HepG2 (cell line): Measurements from ENCODE around the gene PTPRD. TPM values are rescaled to one million over a fixed set of nuclear protein-coding genes. Genes with fewer than 3 reads are reported as not detected.

Experiments used
- ATAC-seq: fragments of 200-7000 bp; cut with Tn5 transposase; 3 replicates; pipeline ENCODE4 v1.9.1; 2020; ENCODE audit warnings: mild to moderate bottlenecking, moderate library complexity
- BruUV-seq: library from RNA; stranded (reverse); fragments of 400-500 nt; replicated peaks from 2 replicates; lab custom pipeline; 2021; lab: Mats Ljungman, UMichigan
- CTCF ChIA-PET: fragments of 300-600 bp; formaldehyde crosslinking; extraction: SDS; loops from one replicate; lab custom pipeline; 2021; ENCODE audit warnings: low total read pairs, inconsistent platforms, low intra/inter-chr PET ratio; lab: Yijun Ruan, JAX
- POLR2A ChIA-PET: fragments of 350-600 bp; sonication (Branson Sonifier 250); formaldehyde crosslinking; loops from one replicate; lab custom pipeline; 2020; ENCODE audit warnings: antibody characterized with exemption, inconsistent platforms; lab: Yijun Ruan, JAX
- DNase-seq: peaks from one replicate; pipeline ENCODE4 v3.0.0-alpha.2; 2015; ENCODE audit warnings: low spot score
- FAIRE-seq: peaks from 3 replicates; lab custom pipeline; 2011; peaks lifted over from hg19 to GRCh38; lab: Jason Lieb, UNC
- H2AFZ ChIP-seq: one replicate; pipeline ENCODE4 v1.6.1; 2011; ENCODE audit warnings: low read length, inconsistent platforms
- H3K27ac ChIP-seq: fragments of 300-600 bp; 3 replicates; pipeline ENCODE4 v1.8.0; 2011; ENCODE audit warnings: mixed run types, mild to moderate bottlenecking, mixed read lengths, low read length, inconsistent platforms; ENCODE audit not compliant: insufficient read depth; ENCODE audit errors: extremely low read length
- H3K27me3 ChIP-seq, 2 experiments: fragments of 200-600 bp in 1 of 2; 2 replicates in 1 of 2; 3 replicates in 1 of 2; pipeline versions ENCODE4 v1.6.0 to v1.8.0; 2011; ENCODE audit warnings: low read length in 2 of 2, mild to moderate bottlenecking in 2 of 2, moderate library complexity in 2 of 2, inconsistent platforms in 1 of 2; ENCODE audit not compliant: insufficient read depth in 2 of 2, control insufficient read depth in 1 of 2
- H3K36me3 ChIP-seq, 2 experiments: fragments of 200-600 bp in 1 of 2; replicated peaks in 1 of 2; 2 replicates in 1 of 2; 3 replicates in 1 of 2; pipeline versions ENCODE4 v1.5.1 to v1.8.0; 2011; ENCODE audit warnings: low read length in 2 of 2, inconsistent platforms in 1 of 2; ENCODE audit not compliant: insufficient read depth in 2 of 2, control insufficient read depth in 1 of 2
- H3K4me1 ChIP-seq: 2 replicates; pipeline ENCODE4 v1.5.1; 2012; ENCODE audit warnings: low read length, inconsistent platforms; ENCODE audit not compliant: insufficient read depth
- H3K4me2 ChIP-seq: 2 replicates; pipeline ENCODE4 v1.6.0; 2011; ENCODE audit warnings: low read depth, low read length, inconsistent platforms
- H3K4me3 ChIP-seq, 3 experiments: fragments of 200-600 bp in 1 of 3; sonication (generic), shearing (Covaris generic) in 1 of 3; replicated peaks in 1 of 3; 2 replicates each; pipeline ENCODE4 v1.5.1; 2011 to 2016; ENCODE audit warnings: low read length in 3 of 3, inconsistent platforms in 2 of 3, low read depth in 2 of 3, mild to moderate bottlenecking in 2 of 3, control low read depth in 1 of 3, mixed read lengths in 1 of 3; ENCODE audit not compliant: insufficient read depth in 1 of 3
- H3K79me2 ChIP-seq: one replicate; pipeline ENCODE4 v1.6.1; 2011; ENCODE audit warnings: low read length, inconsistent platforms; ENCODE audit not compliant: insufficient read depth
- H3K9ac ChIP-seq: 2 replicates; pipeline ENCODE4 v1.6.0; 2011; ENCODE audit warnings: mild to moderate bottlenecking, low read depth, low read length, inconsistent platforms; ENCODE audit not compliant: insufficient read depth
- H3K9me3 ChIP-seq: 2 replicates; pipeline ENCODE4 v1.5.1; 2012; ENCODE audit warnings: mild to moderate bottlenecking, low read length
- H4K20me1 ChIP-seq: 2 replicates; pipeline ENCODE4 v1.6.0; 2011; ENCODE audit warnings: inconsistent platforms, mild to moderate bottlenecking, low read length, moderate library complexity; ENCODE audit not compliant: insufficient read depth
- CBX1 ChIP-seq: IDR thresholded peaks from one replicate; pipeline ENCODE4 v1.6.1; 2016; ENCODE audit warnings: antibody characterized with exemption, low read depth
- MIER2 ChIP-seq: IDR thresholded peaks from 2 replicates; pipeline ENCODE4 v1.6.1; 2016; ENCODE audit warnings: missing biosample characterization, missing genetic modification reagents
- MXD4 ChIP-seq: IDR thresholded peaks from 2 replicates; pipeline ENCODE4 v1.6.1; 2016; ENCODE audit warnings: mild to moderate bottlenecking, missing biosample characterization, missing genetic modification reagents
- NCOA5 ChIP-seq: sonication (generic); formaldehyde crosslinking; IDR thresholded peaks from 2 replicates; pipeline ENCODE4 v1.4.0; 2020; ENCODE audit warnings: missing genetic modification reagents
- NFATC3 ChIP-seq: sonication (generic); formaldehyde crosslinking; IDR thresholded peaks from 2 replicates; pipeline ENCODE4 v1.5.1; 2020; ENCODE audit warnings: mild to moderate bottlenecking, missing genetic modification reagents
- PPARG ChIP-seq: conservative IDR thresholded peaks from 2 replicates; pipeline ENCODE4 v1.6.1; 2016; ENCODE audit warnings: missing biosample characterization, missing genetic modification reagents
- RORA ChIP-seq: sonication (generic); formaldehyde crosslinking; IDR thresholded peaks from 2 replicates; pipeline ENCODE4 v1.5.0; 2020; ENCODE audit warnings: mild to moderate bottlenecking, missing genetic modification reagents, moderate library complexity
- SAFB2 ChIP-seq: sonication (generic); formaldehyde crosslinking; IDR thresholded peaks from 2 replicates; pipeline ENCODE4 v1.5.1; 2020; ENCODE audit warnings: missing genetic modification reagents, low read depth, mild to moderate bottlenecking, borderline replicate concordance
- SIX4 ChIP-seq: sonication (generic); formaldehyde crosslinking; IDR thresholded peaks from 2 replicates; pipeline ENCODE4 v1.4.0; 2020; ENCODE audit warnings: missing genetic modification reagents
- SMYD3 ChIP-seq: sonication (generic); formaldehyde crosslinking; IDR thresholded peaks from 2 replicates; pipeline ENCODE4 v1.8.1; 2023; ENCODE audit warnings: mild to moderate bottlenecking, missing genetic modification reagents
- SUZ12 ChIP-seq: fragments of 150-350 bp; IDR thresholded peaks from 2 replicates; pipeline ENCODE4 v1.6.1; 2014; ENCODE audit warnings: low read depth, low read length
- U2AF2 ChIP-seq: fragments of 200-400 bp; formaldehyde crosslinking; IDR thresholded peaks from 2 replicates; pipeline ENCODE4 v1.6.1; 2017; ENCODE audit warnings: low read depth, mild to moderate bottlenecking, low read length
- ZNF451 ChIP-seq: sonication (generic); formaldehyde crosslinking; IDR thresholded peaks from 2 replicates; pipeline ENCODE4 v1.5.0; 2020; ENCODE audit warnings: mild to moderate bottlenecking, missing genetic modification reagents
- ZNF468 ChIP-seq: sonication (generic); formaldehyde crosslinking; IDR thresholded peaks from 2 replicates; pipeline ENCODE4 v1.8.0; 2022; ENCODE audit warnings: mild to moderate bottlenecking, moderate library complexity, missing genetic modification reagents
- ZNF747 ChIP-seq: sonication (generic); formaldehyde crosslinking; IDR thresholded peaks from 2 replicates; pipeline ENCODE4 v1.8.1; 2023; ENCODE audit warnings: missing genetic modification reagents, mild to moderate bottlenecking, borderline replicate concordance
- ZNF75D ChIP-seq: sonication (generic); formaldehyde crosslinking; IDR thresholded peaks from 2 replicates; pipeline ENCODE4 v1.8.1; 2023; ENCODE audit warnings: missing genetic modification reagents, mild to moderate bottlenecking, borderline replicate concordance
- ZNF780A ChIP-seq: sonication (generic); formaldehyde crosslinking; IDR thresholded peaks from 2 replicates; pipeline ENCODE4 v1.8.0; 2022; ENCODE audit warnings: mild to moderate bottlenecking, missing genetic modification reagents, moderate library complexity
- ZSCAN21 ChIP-seq: sonication (generic); formaldehyde crosslinking; IDR thresholded peaks from 2 replicates; pipeline ENCODE4 v1.8.0; 2022; ENCODE audit warnings: mild to moderate bottlenecking, missing genetic modification reagents, moderate library complexity, borderline replicate concordance
- WGBS: methylation state at CpG from one replicate; pipeline ENCODE4 v1.1.6; 2017; ENCODE audit warnings: low lambda C conversion rate; 5-methylcytosine and 5-hydroxymethylcytosine counted together
- in situ Hi-C: cut with HindIII; loops from 2 replicates; pipeline ENCODE4 v1.10.0; 2017; ENCODE audit warnings: low pct_unique_long_range_greater_than_20kb; ENCODE audit not compliant: extremely low pct_ligation_motif_present
- intact Hi-C: fragments of 100-400 bp; cut with micrococcal nuclease; formaldehyde crosslinking; loops from one replicate; pipeline ENCODE4 v1.10.0; 2022; ENCODE audit not compliant: unreplicated experiment
- polyA plus RNA-seq, 8 experiments: library from polyadenylated mRNA; depleted of rRNA in 3 of 8; stranded (reverse) in 7 of 8; unstranded in 1 of 8; fragments of >200 nt; fragmentation: Illumina TruSeq in 4 of 8; extraction: Trizol in 4 of 8; gene quantifications; 2 replicates each; pipeline versions ENCODE4 v1.2.1 to v1.2.3, GENCODE V29; 2011 to 2016; ENCODE audit warnings: low read depth in 4 of 8, missing spikeins in 1 of 8, mixed read lengths in 1 of 8; ENCODE audit not compliant: insufficient read depth in 1 of 8
- total RNA-seq, 5 experiments: library from RNA; depleted of rRNA; stranded (reverse); fragments of >200 nt; fragmentation: Illumina TruSeq; extraction: Trizol; gene quantifications; 2 replicates each; pipeline ENCODE4 v1.2.3, GENCODE V29; 2016; ENCODE audit warnings: low read depth in 1 of 5
- TF ChIP-seq, protein P1 (sequence below): sonication (generic); formaldehyde crosslinking; IDR thresholded peaks from 2 replicates; pipeline ENCODE4 v1.4.0; 2020; ENCODE audit warnings: missing genetic modification reagents, borderline replicate concordance

The PTPRD gene
- total and polyA plus RNA-seq, 2 of the 13 experiments (the other 11 are each of a cell fraction or from before 2014, with no cell fraction given), result 0.05 TPM; not detected in 1

- Histone ChIP-seq H4K20me1 (no peaks in the 10 kb centered on the region), H2AFZ (no peak overlapping the region)
- FAIRE-seq, result no peak
- BruUV-seq, result no TSS peak
- TF ChIP-seq ZNF780A (CRISPR knock-in tag), result no peak
- no peak for TF ChIP-seq ZSCAN21 (CRISPR knock-in tag)
- no peak for TF ChIP-seq MIER2 (CRISPR knock-in tag)
- TF ChIP-seq ZNF451, result no peak
- no peak for TF ChIP-seq ZNF468 (CRISPR knock-in tag)
- TF ChIP-seq ZNF747 (CRISPR knock-in tag), result no peak
- no peak for TF ChIP-seq PPARG (CRISPR knock-in tag)
- no peak for TF ChIP-seq NFATC3 (CRISPR knock-in tag)
- no peak for TF ChIP-seq RORA (CRISPR knock-in tag)
- TF ChIP-seq SUZ12, result no peak
- no peak for TF ChIP-seq SIX4 (CRISPR knock-in tag)
- no peak for TF ChIP-seq U2AF2
- TF ChIP-seq, protein P1, sequence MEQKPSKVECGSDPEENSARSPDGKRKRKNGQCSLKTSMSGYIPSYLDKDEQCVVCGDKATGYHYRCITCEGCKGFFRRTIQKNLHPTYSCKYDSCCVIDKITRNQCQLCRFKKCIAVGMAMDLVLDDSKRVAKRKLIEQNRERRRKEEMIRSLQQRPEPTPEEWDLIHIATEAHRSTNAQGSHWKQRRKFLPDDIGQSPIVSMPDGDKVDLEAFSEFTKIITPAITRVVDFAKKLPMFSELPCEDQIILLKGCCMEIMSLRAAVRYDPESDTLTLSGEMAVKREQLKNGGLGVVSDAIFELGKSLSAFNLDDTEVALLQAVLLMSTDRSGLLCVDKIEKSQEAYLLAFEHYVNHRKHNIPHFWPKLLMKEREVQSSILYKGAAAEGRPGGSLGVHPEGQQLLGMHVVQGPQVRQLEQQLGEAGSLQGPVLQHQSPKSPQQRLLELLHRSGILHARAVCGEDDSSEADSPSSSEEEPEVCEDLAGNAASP (CRISPR knock-in tag), result no peak
- TF ChIP-seq MXD4, result no peak
- TF ChIP-seq ZNF75D, result no peak
- TF ChIP-seq SMYD3 (CRISPR knock-in tag), result no peak
- no peak for TF ChIP-seq NCOA5
- no peak for TF ChIP-seq SAFB2 (CRISPR knock-in tag)
- TF ChIP-seq CBX1, result no peak
- TF ChIP-seq, all 625 proteins: peak for 0
- no peak overlapping the region for H3K4me2 ChIP-seq
- H3K4me3 ChIP-seq, result no peak overlapping the region
- intact Hi-C loops (no loop called here), in situ Hi-C loops (loop anchor here (10.0 kb wide), 1 partner anchor 215 kb away; no protein-coding TSS in a partner anchor)
- no peaks in the 10 kb centered on the region for H3K27me3 ChIP-seq
- H3K9me3 ChIP-seq, result no peaks in the 10 kb centered on the region
- CTCF ChIA-PET, result no interaction called here
- ATAC-seq (no peak), DNase-seq (no peak)
- POLR2A ChIA-PET, result no interaction called here
- H3K9ac ChIP-seq, result no peak overlapping the region
- no peaks in the 10 kb centered on the region for H3K36me3 ChIP-seq
- H3K27ac ChIP-seq, result no peak overlapping the region
- no peaks in the 10 kb centered on the region for H3K79me2 ChIP-seq
- WGBS, result 11% methylated on average over 4 of the region's 4 CpGs
- H3K4me1 ChIP-seq, result no peaks in the 10 kb centered on the region
Measured at GRCh38 chr9:10050016-10050415, 562.8 kb downstream of the PTPRD start.
